H1 (cell line): ENCODE data around the gene FCF1. TPM values are rescaled to one million over a fixed set of nuclear protein-coding genes. Genes with fewer than 3 reads are reported as not detected.

Experiments
- polyA plus RNA-seq, 7 experiments: library from polyadenylated mRNA; depleted of rRNA in 3 of 7; stranded (reverse) in 5 of 7; unstranded in 2 of 7; fragments of >200 nt in 5 of 7; fragments of 200-250 nt in 2 of 7; gene quantifications; 1 replicate in 5 of 7; 2 replicates in 1 of 7; 4 replicates in 1 of 7; pipeline versions ENCODE4 v1.2.1 to v1.2.3, GENCODE V29; 2011 to 2013; ENCODE audit warnings: missing spikeins in 2 of 7, mixed read lengths in 2 of 7
- total RNA-seq: library from RNA; stranded (reverse); fragmentation: NEBNext Ultra II Directional; extraction: Animal tissue kit (Norgen Biotek cat#: 25700); gene quantifications from 2 replicates; pipeline ENCODE4 v1.2.1, GENCODE V29; 2021
- TF ChIP-seq, protein P1 (sequence below): fragments of 300-600 bp; sonication (generic); IDR thresholded peaks from 2 replicates; pipeline ENCODE4 v1.7.1; 2012; ENCODE audit warnings: low read length, moderate library complexity, mild to moderate bottlenecking, inconsistent platforms; ENCODE audit not compliant: insufficient replicate concordance

FCF1 gene
- total and polyA plus RNA-seq, 2 of the 8 experiments (the other 6 are each of a cell fraction or from before 2014, with no cell fraction given) = 48.1 to 84.3 TPM

- TF ChIP-seq, protein P1, sequence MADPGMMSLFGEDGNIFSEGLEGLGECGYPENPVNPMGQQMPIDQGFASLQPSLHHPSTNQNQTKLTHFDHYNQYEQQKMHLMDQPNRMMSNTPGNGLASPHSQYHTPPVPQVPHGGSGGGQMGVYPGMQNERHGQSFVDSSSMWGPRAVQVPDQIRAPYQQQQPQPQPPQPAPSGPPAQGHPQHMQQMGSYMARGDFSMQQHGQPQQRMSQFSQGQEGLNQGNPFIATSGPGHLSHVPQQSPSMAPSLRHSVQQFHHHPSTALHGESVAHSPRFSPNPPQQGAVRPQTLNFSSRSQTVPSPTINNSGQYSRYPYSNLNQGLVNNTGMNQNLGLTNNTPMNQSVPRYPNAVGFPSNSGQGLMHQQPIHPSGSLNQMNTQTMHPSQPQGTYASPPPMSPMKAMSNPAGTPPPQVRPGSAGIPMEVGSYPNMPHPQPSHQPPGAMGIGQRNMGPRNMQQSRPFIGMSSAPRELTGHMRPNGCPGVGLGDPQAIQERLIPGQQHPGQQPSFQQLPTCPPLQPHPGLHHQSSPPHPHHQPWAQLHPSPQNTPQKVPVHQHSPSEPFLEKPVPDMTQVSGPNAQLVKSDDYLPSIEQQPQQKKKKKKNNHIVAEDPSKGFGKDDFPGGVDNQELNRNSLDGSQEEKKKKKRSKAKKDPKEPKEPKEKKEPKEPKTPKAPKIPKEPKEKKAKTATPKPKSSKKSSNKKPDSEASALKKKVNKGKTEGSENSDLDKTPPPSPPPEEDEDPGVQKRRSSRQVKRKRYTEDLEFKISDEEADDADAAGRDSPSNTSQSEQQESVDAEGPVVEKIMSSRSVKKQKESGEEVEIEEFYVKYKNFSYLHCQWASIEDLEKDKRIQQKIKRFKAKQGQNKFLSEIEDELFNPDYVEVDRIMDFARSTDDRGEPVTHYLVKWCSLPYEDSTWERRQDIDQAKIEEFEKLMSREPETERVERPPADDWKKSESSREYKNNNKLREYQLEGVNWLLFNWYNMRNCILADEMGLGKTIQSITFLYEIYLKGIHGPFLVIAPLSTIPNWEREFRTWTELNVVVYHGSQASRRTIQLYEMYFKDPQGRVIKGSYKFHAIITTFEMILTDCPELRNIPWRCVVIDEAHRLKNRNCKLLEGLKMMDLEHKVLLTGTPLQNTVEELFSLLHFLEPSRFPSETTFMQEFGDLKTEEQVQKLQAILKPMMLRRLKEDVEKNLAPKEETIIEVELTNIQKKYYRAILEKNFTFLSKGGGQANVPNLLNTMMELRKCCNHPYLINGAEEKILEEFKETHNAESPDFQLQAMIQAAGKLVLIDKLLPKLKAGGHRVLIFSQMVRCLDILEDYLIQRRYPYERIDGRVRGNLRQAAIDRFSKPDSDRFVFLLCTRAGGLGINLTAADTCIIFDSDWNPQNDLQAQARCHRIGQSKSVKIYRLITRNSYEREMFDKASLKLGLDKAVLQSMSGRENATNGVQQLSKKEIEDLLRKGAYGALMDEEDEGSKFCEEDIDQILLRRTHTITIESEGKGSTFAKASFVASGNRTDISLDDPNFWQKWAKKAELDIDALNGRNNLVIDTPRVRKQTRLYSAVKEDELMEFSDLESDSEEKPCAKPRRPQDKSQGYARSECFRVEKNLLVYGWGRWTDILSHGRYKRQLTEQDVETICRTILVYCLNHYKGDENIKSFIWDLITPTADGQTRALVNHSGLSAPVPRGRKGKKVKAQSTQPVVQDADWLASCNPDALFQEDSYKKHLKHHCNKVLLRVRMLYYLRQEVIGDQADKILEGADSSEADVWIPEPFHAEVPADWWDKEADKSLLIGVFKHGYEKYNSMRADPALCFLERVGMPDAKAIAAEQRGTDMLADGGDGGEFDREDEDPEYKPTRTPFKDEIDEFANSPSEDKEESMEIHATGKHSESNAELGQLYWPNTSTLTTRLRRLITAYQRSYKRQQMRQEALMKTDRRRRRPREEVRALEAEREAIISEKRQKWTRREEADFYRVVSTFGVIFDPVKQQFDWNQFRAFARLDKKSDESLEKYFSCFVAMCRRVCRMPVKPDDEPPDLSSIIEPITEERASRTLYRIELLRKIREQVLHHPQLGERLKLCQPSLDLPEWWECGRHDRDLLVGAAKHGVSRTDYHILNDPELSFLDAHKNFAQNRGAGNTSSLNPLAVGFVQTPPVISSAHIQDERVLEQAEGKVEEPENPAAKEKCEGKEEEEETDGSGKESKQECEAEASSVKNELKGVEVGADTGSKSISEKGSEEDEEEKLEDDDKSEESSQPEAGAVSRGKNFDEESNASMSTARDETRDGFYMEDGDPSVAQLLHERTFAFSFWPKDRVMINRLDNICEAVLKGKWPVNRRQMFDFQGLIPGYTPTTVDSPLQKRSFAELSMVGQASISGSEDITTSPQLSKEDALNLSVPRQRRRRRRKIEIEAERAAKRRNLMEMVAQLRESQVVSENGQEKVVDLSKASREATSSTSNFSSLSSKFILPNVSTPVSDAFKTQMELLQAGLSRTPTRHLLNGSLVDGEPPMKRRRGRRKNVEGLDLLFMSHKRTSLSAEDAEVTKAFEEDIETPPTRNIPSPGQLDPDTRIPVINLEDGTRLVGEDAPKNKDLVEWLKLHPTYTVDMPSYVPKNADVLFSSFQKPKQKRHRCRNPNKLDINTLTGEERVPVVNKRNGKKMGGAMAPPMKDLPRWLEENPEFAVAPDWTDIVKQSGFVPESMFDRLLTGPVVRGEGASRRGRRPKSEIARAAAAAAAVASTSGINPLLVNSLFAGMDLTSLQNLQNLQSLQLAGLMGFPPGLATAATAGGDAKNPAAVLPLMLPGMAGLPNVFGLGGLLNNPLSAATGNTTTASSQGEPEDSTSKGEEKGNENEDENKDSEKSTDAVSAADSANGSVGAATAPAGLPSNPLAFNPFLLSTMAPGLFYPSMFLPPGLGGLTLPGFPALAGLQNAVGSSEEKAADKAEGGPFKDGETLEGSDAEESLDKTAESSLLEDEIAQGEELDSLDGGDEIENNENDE = no peak
Observed at GRCh38 chr14:74697976-74698375, 15.0 kb upstream of the FCF1 start (continued).
